RPMI8226 (cell line): ENCODE results near the gene AUTS2.

Source experiments
- DNase-seq: peaks from one replicate; pipeline ENCODE4 v3.0.0-alpha.2; 2015

AUTS2 gene

DNA sequence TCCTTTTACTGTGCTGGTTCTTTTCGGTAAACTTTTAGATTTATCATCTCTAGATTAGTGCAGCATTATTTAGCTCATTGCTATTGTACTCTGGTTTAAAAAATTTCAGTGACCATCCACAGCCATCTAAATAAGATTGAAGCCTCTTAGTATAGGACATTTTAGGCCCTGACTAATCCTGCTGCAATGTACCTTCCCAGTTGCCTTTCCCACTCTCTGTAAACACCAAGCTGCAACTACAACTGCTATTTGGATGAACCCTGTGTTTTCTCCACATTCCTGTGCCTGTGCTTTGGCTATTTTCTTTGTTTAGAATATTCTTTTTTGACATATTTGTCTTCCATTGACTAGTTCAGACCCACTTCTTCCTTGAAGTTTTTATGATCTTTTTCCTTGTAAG lies 314.6 kb downstream of the AUTS2 start:
- DNase-seq = no peak

DNA sequence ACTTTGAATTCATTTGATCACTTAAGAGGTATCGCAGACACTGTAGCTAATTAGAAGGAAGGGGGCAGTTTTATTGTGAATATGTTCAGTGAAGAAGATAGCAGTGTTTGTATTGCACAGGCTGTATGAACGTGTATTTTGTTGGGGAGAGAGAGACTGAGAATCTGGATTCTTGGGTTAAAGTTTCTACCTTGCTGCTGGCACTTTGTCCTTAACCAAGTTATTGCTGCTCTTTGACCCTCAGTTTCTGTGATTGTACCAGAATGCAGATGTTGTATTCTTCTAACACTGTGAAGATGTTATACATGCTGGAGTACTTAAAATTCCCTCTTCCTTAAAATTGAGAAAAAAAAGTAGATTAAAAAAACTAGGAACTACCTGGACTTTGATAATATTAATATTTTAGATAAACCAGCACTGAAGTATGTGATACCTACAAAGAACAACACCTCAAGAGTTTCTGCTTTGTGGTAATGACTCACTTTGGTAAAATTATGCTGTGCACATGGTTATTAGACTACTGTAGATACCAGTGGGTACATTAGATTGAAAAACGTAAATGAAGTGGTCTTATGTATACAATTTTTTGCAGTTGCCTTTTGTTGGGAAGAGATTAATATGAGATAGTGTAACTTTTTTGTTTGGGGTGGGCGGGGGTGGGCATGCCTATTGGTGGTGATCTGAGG lies 321.3 kb downstream of the AUTS2 start:
- no peak for DNase-seq

DNA sequence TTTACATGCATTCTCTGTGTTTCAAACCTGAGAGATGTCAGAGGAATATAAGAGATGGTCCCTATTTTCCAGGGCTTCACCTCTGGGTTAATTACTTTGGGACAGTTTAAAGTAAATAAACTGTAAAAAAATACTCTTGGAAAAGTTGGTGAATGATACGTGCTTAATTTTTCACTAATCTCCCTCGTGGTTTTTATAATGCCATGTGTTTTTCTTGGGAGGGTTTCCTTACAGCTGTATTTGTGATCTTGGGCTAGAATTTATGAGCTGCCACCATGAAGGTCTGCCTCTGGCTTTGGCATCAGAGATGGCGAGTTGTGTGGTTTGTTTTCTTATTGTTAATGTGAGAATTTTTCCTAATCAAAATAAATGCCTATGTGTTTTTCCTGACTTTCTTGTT lies 322.5 kb downstream of the AUTS2 start:
- DNase-seq = no peak

DNA sequence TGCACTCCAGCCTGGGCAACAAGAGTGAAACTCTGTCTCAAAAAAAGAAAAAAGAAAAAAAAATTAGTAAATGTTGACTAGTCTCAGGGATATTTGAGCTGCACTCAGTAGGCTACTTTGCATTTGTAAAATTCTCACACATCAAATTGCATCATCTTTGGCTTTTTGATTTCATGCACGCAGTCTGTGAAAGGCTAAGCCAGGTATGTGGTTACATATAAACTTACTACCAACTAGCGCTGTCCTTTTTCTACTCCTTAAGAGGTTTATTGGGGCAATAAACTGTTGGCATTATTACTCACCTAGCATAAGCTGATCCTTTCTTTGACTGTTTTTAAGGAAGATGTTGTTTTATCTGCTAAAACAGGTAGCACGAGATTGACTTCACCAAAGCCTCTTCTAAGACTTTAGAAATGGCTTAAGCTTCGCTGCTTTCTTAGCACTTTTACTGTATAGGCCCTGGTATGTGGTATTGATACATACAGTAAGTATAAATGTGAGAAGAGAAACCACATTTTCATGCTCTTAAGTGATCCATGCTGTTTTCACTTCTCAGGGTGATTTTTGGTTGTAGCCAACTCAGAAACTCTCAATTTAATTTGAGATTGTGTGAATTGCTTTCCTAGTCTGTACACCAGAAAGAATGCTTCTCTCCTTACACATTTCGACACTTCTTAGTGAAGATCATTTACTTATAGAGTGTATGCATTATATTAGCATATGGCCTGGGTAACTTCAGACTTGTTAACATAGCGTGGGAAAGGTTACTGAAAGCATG lies 323.9 kb downstream of the AUTS2 start:
- no peak for DNase-seq

DNA sequence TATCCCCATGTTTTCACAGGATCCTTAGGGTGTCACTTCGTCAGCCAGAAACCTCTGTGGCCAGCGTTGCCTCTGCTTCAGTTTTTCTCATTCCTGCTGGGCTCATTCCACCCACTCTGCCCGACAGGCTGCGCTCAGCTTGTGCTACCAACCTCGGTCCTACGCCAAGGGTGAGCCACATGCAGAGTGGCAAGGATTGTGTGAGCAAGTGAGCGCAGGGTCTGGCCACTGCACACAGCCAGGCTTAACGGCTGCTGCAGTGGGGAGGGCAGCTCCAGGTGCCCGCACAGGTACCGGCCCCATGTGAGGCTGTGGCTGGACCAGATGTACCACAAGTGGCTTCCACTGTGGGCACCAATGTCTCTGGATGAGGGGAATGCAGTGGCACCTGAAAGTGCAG lies 329.2 kb downstream of the AUTS2 start:
- DNase-seq = no peak

DNA sequence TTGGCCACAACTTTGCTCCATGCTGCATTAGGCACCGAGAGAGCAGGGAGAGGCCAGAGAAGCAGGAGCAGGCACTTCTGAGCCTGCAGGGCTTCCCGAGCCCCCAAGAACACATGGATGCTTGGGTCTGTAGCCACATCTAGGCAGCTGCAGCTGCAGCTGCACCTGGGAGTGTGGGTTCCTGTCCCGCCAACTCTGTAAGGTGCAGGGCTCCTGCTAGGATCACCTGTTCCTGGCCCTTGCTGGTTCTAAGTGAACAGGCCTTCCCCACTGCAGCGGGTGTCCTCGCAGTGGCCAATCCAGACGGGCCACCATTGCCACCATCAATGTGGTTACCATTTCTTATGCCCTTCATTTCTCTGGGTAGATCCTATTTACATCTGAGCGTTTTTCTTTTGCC lies 330.3 kb downstream of the AUTS2 start:
- DNase-seq = peak; percentile 54

DNA sequence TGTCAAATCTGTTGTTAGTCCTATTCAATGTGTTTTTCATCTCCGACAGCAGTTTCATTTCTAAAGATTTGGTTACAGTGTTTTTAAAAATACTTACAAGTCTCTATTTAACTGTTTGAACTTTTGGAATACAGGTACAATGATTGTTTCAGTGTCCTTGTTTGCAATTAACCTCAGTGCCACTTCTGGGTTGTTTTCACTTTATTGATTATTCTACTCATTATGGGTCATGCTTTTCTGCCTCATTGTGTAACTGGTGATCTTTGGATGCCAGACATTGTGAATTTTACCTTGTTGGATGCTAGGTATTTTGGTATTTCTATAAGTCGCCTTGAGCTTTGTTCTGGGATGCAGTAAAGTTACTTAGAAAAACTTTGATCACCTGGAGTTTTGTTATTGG lies 331.3 kb downstream of the AUTS2 start:
- no peak for DNase-seq

DNA sequence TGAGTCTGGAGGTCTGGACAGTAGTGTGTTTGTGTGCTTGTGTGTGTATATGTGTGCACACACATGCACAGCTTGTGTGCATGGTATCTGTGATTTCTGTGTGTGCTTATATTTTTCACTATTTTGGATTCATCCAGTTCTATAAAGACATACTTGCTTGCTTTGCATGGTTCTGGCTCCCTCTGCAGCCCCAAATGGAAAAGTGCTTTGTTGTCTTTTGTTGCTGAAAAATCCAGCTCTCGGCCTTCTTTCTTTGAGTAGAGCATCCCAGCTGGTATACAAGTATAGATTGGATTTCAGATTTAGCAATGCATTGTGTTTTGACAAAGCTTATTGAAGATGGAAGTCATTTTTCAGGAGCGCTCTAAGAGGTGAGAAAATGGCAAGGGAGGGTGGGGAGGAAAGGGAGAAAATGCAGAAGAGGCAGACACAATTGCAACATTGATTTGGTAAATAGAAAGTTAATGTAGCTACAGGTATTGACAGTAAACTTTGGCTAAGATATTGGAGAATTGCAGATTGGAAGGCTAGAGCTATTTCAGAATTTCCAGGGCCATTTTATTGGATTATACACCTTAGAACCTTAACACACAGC lies 333.9 kb downstream of the AUTS2 start:
- peak; percentile 50 for DNase-seq

DNA sequence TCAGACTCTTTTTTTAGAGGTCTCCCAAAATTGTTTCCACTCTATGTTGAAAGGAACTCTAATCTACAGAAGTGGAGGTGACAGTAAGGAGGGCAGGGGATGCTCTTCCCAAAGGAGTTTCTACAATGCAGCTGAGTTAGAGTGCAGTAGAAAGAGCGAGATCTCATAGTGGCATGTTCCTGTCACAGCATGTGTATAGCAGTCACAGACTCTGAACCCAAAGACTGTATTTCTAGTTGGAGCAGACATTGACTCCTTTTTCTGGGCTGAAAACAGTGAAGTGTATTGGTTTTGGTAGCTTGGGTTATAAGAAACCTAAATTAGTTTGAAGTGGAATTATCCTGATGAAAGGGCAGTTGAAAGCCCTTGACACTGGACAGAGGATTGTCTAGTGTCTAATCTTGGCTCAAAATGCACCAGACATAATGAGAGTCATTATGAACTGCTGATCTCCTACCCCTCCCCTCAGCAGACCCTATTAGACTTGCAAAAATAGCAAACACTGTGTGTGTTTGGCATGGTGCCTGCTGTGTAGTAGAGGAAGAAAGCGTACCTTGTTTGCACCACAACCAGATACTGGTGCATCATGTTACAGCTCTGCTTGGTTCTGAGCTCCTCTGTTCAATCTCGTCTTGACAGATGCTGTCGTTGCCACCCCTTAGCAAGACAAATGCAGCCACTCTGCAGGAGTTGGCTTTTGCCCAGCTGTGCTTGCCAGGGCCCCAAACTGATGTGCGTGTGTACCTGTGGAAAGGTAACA lies 336.0 kb downstream of the AUTS2 start:
- DNase-seq = peak; percentile 57

DNA sequence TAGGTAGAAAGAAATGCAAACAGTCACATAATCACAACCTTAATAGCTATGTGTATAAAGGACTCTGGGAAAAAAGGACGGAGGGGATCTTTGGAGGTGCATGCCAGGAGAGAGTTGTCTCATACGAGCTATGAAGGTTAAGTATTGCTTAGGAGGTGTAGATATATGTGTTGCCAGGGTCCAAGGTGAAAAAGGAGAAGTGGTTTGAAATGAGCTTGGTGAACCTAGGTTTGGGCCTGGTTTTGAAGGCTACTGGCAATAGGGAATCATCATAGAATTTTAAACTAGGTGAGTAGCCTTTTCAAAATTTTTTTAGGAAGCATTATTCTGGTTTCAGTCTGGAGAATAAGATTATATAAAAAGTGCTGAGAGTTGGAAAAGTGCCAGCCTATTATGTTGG lies 336.8 kb downstream of the AUTS2 start:
- no peak for DNase-seq

DNA sequence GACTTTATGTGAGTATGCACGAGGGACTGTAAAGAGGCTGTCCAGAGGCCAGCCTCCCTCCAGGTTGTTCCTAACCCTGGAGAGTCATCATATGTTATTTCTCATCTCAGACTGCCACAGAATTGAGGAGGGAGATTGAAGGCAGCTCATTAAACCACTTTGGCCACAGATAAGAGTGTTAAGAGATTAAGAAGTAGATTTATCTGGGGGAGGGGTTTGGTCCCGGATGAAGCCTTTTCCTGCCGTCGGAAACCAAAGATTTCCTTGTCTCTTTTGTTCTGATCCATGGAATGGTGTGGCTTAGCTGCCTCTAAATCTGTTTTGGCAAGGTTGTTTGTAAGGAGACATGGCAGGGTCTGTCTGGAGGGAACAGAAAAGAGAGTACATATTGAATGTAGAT lies 338.8 kb downstream of the AUTS2 start:
- no peak for DNase-seq

DNA sequence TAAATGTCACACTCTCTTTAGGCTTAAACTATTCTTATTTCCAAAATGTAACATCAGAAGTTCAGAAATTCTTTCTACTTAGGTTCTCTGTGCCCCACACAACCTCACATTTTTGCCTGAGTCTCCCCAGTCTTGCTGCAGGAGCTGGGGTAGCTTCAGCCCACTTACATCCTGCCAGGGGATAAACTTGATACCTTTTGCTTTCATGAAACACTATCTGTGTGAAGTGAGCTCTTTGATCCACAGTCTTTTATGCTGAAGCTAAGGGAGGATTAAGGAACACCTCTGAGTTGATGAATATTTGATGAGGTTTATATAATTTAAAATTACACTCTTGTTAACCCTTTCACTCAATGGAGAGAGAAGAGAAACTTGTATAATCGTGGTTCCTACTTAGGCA lies 341.0 kb downstream of the AUTS2 start:
- no peak for DNase-seq

DNA sequence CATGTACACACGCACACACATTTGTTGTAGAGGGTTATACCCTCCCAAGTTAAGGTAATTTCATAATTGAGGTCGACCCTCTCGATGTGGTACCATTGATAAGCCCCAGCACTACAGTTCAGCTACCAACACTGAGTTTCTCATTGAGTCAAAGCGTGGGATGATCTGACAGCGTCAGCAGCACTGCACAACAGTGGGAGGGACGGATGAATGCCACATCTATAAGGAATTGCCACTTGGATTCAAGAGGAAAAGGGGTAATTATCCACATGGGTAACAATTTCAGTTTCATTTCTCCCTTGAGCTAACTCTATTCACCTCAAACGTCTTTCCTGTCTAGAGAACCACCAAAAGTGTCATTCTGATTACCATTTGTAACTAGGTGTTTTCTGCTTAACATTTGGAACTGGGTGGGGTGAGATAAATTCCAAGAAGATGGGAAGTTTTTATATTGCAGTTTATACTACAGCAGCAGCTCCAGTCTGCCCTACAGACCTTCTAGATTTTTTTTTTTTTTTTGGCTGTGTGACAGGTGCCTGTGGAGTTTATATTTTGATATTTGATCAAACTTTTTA lies 342.9 kb downstream of the AUTS2 start:
- DNase-seq = no peak

DNA sequence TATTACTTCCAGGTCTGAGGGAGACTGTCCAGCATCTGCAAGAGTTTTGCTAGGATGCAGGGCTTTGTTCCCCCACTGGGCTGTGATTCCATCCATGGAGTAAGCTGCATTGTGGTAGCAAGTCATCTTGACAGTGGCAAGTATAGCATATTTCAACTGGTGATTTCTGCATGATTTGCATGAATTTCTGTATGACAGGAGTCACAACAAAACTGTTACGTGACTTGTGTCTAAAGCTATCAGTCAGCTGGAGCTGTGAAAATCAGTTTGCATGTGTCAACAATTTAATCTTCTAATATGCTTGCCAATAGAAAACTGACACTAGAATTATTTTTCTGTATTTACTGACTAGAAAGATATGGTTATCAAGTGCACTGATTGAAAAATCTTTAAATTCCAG lies 344.3 kb downstream of the AUTS2 start:
- DNase-seq = no peak

DNA sequence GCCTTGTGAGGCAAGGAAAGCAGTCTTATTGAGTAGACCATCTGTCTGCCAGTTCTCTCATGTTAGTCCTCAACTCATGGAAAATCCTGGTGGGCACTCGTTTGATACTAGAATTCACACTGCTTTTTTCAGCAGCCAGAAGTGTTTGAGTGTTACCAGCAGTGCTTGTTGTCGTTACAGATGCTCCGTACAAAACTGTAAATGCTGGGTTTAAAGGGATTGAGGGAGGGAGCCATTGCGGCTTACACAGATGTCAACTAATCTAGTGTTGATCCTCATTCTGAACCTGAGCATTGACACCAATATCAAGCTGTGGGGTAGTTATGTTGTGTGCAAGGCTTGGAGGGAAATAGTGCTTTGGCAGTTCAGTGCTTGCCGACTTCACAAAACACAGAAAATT lies 348.6 kb downstream of the AUTS2 start:
- no peak for DNase-seq

DNA sequence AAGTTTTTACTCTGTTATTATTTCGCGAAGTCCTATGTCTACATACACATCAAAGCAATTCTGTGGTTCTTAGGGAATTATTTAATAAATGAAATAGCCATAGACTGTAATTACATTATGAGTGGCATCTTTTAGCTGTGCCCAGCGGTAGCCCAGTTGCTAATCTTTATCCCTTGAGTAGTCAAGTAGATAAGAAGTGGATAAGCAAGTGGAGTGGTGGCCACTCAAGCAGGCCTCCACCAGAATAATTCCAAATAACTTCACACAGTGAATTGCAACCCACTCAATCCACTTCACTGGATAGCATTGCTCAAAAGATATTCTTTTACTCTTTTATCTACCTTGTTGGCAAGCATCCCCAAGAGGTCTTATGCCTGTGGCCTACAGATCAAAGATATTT lies 349.7 kb downstream of the AUTS2 start:
- no peak for DNase-seq

DNA sequence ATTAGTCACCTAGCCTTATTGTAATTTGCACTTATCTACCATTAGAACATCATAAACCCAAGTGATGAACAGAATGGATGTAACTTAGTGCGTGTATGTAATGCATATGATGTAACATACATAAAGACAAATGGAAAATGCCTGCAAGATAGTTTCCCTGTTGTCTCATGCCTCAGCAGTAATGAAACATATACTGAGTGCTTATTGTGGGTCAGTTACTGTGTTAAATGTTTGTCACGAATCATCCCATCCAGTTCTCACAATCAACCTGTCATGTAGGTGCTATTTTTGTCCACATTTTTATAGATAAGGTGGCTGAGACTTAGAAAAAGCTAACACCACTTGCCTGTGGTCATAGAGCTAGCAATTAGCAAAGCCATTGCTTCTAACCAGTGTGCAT lies 350.8 kb downstream of the AUTS2 start:
- DNase-seq = no peak

DNA sequence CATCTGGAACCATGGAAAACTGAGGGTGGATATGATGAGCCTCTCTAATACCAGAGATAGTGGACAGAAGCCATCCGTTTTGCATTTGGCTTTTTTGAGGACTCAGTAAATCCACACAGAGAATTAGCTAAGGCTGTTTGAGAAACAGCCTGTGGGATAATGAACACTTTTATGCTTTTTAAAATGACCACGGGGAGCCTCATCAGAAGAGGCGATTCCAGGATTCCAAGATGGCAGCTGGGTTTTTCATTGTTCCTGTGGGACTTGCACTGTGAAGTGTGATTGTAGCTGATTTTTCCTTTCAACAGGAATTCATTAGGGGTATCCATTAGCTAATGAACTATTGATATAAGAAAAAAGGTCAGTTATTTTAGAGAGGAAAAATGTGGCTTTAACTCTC lies 353.2 kb downstream of the AUTS2 start:
- no peak for DNase-seq

DNA sequence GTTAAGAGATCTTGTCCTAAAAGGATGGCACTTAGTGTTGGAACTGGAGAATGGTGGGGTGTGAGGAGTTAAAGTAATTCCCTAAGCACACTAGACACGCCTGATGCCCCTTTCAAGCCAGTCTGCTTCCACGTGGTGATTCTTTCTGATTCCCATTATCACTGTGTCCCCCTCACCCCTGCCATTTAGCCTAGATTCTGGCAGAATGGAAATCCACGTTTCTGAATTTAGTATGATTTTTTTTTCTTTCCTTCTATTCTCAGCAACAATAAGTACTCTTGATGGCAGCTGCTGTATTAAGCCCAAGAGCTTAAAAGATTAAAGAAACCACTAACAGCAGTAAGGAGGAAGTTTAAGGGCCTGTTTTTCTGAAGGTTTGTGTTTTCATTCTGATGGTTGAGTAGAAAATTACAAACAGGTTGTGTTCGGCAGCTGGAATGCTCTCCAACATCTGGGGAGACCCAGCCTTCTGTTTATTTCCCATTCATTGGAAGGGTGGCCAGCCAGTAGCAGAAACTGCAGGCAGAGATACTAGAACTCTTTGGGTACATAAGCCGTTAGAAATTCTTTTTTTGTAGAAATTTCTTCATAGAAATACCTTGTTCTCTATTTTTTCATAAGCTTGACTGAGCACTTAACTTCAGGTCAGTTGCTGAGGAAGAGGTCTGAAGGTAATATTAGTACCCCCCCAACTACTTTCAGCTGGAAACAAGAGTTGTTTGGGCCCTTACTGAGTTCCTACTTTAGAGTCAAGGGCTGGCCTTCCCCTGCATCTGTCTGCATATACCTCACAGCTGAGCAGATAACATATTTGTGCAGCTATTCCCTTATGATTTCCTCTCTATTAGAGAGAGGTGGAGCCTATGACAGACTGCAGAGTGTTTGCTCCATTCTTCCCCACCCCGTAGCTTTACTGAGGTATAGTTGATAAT lies 355.1 kb downstream of the AUTS2 start:
- peak; percentile 15 for DNase-seq

DNA sequence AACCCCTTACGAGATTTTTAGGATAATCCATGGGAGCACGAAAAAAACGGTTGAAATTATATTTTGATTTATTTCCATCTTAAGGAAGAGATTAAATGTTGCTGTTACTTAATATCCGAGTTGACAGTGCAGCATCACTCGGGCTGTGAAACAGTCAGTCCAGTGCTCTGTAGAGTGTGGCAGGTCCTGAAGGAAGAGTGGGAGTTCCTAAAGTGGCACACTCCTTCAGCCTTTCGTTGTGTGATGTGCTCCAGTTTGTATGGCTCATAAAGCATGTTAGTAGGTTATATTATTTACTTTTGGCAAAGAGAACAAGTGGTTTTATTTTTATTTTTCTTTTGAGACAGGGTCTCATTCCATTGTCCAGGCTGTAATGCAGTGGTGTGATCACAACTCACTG lies 358.3 kb downstream of the AUTS2 start:
- DNase-seq = no peak

DNA sequence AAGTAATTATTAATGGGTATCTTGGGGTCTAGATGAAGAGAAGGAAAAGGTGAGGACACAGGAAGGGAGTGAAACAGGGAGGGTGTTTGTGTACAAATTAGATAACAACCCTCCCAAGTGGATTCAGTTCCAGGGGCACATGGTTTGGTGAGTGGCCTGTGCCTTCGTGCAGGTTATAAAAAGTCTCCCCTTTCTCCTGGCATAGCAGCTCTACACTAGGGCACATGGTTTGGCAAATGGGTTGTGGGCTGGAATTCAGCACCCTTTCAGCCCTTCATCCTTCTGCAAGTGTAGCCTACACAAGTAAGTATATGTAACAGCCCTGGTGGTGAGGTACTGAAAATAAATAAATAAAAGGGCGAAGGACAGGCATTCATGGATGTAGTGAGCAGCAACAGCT lies 359.4 kb downstream of the AUTS2 start:
- DNase-seq = no peak
